DMS 273 (cell line): Measurements from ENCODE around the gene CDH13.

Experiments used
- DNase-seq: peaks from one replicate; lab custom pipeline; 2025; ENCODE audit not compliant: unreplicated experiment; lab: John Stamatoyannopoulos, UW

CDH13 gene

DNA sequence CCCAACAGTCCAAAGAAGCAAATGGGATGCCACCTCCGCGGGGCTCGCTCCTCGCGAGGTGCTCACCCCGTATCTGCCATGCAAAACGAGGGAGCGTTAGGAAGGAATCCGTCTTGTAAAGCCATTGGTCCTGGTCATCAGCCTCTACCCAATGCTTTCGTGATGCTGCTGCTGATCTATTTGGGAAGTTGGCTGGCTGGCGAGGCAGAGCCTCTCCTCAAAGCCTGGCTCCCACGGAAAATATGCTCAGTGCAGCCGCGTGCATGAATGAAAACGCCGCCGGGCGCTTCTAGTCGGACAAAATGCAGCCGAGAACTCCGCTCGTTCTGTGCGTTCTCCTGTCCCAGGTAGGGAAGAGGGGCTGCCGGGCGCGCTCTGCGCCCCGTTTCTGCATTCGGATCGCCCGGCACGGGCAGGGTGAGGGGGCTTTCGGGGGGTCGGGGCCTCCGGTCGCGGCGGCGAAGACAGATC lies at the start of gene CDH13:
TSS of gene CDH13 (plus strand) at position 179 of the 471 bp plus-strand sequence.
- DNase-seq, result peak; percentile 19

DNA sequence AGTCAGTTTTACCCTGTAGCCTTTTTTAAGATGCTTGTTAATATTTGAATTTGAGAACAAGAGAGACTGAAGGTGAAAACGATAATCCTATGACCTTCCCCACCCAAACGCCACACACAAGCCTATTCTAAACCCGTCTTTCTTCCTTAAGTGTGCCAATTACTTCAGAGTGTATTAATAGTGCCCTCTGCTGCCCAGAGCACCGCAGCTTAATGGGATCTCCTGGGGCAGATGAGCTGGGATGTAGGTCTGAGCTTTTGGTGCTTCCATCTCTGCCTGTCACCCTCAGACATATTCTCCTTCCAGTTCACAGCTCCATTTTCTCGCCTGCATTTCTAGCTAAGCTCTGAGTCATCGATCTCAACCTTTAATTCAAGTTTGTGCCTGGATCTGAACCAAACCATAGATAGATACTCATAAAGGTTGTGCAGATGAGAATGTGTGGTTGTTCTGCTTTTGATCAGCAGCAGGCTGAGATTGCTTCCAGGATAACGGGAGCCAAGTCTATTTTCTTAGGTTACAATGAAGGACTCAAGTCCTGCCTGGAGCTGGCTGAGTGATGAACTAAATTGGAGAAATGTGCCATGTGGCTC lies 46.4 kb upstream of the CDH13 start:
- peak; percentile 67 for DNase-seq

DNA sequence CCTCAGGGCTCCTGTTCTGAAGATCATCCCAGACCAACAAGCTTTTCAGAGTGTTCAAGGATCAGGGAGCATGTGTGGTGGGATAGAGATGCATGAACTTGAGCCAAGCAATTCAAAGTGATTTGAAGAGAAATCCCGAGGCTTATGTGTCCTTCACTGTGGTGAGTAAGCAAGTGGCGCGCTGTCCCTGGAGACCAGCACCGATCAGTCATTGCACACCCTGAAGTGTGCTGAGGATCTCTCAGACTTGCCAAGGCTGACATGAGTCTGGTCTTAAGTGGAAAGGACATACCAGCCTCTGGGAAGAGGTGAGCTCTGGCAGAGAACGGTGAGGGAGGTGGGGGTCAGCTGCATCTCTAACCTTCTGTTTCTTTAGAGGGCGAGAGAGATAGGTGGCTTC lies 43.8 kb upstream of the CDH13 start:
- DNase-seq, result no peak

DNA sequence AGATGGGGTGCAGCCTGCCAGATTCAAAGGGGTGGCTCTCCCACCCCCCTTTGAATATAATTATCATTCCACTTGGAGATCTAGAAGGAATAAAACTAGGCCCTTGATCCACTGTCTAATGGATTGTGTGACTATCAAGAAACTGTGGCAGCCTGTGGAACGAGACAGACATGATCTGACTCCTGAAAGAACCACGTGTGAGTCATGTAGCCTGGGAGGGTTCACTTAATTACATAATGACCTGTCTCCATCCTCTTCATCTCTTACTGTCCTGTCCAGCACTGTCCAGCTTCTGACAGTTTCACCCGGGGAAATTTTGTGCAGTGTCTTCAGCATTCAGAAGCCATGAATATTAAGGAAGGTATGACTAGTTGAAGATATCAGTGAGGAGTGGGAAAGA lies 43.3 kb upstream of the CDH13 start:
- no peak for DNase-seq

DNA sequence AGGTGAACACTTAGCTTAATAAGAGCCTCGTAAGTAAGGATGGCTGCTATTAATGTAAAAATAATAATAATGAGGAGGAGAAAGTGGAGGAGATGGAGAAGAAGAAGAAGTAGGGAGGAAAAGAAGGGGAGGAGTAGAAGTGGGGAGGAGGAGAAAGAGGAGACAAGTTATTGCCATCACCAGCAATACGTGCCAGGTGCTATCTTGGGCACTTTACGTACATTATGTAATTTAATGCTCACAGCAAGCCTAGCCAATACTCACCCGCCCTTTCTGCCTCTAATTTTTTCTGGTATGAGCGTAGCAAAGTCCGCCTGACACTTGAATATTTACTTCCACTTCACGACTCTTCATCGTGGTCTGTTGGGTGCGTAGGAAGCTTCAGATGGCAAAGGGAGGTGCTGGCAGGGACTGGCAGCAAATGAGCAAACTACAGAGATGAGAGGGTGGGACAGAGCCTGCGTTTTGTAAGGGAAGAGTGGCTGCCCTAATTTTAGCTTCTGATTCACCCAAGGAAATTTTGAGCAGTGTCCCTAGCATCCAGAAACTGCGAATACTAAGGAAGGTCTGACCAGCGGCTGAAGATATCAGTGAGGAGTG lies 42.1 kb upstream of the CDH13 start:
- DNase-seq, result no peak

DNA sequence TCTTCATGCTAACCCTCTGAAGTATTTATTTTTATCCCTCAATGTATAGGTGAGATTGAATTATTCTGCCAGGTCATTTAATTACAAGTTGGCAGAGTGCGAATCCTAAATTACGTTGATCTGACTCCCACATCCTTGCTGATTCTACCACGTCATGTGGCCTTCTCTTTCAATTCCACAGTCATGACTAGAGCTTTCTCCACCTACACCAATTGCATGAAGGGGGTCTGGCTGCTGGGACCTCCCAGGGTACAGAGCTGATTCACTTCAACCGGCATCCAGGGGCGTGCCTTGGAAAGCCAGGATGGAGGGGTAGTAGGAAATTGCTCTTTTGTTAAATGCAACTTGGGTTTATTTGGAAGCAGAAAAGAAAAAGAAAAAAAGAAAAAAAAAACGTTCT lies 41.1 kb upstream of the CDH13 start:
- no peak for DNase-seq

DNA sequence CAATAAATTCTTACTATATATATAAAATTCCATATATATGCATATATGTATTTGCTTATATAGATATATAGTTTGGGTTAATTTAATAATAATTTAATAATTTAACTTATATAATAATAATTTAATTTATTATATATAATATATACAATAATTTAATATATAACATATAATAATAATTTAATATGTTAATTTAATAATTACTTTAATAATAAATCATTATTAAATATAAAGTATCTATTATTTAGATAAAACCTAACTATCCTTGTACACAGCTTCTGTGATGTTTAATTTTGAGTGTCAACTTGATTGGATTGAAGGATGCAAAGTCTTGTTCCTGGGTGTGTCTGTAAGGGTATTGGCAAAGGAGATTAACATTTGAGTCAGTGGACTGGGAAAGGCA lies 40.6 kb upstream of the CDH13 start:
- no peak for DNase-seq

DNA sequence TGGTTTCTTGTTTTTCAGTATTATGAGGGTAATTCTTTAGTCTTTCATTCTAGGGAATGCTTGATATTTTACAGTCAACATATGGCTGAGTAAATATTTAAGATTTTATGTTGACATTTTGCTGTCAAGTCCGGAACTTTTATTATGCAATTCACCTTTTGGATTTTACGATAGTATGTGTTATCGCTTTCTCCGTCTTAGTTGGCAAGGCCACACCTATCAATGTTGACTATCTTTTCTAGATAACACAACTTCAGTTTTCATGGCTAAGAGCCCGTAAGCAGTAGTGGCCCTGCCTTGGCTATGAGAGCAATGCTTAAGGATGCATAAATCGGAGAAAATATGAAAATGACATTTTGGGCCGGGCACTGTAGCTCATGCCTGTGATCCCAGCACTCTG lies 39.5 kb upstream of the CDH13 start:
- DNase-seq, result no peak

DNA sequence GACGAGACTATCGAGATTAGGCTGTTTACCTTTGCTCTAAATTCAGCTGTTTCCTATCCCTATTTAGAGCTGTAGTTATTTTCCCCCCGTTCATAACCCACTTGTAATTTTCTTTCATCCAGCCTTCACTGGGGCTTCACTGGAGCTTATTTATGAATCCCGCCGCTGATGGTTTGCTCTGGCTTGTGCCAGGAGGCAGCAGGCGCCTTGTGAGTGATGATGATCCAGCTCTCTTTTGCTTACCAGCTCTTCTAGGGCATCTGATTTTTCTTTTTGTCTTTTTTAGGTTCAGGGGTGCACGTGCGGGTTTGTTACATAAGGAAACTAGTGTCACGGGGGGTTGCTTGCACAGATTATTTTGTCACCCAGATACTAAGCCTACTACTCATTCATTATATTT lies 37.4 kb upstream of the CDH13 start:
- DNase-seq, result no peak

DNA sequence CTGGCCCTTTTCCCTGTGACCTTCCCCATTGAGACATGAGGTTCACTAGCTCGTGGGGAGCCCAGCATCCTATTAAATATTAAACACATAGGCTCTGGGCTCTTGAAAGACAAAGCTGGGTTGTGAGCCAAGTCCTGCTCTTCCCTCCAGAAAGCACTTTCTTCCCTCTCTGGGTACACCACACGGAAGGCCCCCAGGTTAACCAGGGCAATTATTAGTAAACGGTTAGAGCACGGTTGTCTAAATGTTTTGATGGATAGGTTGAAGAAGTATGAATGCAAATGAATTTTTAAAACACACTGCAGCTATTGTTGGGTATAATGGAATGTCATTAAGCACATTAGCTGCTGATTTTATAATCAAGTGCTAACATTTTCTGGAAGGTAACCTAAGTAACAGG lies 32.7 kb upstream of the CDH13 start:
- no peak for DNase-seq

DNA sequence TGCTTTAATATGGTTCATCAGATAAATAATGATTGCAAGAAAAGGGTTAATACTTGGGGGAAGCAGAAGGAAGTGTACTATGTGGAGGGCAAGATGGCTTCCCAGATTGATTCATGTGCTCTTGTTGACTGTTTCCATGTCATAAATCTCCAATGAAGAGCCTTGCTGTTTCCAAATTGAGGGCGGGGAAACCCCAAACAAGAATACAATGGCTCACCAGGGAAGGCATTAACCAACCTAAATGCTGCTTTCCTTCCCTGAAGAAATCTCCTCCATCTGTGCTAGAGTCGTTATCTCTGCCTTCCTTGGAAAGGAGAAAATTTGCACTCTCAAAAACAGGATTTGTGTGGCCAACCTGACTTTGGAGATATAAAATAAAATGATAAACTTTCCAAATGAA lies 28.0 kb upstream of the CDH13 start:
- no peak for DNase-seq

DNA sequence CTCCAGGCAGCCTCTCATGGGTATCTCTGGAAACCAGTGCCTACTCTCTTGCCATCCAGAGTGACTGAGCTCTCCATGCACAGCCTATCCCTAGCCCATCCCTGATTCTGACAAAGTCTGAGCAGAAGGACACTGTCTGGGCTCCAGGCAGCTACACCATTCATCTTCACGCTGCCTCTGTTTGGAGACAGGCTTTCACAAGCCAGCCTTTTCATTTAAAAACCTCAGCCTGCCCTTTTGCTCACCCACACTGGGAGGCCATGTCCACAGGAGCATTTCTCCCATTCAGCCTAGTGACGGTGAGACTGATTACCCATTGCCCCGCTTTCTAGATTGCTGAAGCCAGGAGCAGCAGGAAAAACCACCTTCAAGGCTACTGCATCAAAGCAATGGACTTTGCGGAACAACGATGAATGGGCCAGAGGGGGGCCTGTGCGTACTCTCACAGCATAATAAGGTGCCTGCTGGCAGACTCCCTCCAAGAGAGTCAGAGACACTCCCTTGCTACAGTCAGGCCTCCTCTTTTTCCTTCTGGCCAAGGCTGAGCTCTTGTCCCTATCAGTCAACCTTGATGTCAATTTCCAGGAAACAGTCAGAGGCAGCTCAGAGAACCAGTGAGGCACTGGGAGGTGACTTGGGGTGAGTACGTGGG lies 24.7 kb upstream of the CDH13 start:
- DNase-seq, result no peak

DNA sequence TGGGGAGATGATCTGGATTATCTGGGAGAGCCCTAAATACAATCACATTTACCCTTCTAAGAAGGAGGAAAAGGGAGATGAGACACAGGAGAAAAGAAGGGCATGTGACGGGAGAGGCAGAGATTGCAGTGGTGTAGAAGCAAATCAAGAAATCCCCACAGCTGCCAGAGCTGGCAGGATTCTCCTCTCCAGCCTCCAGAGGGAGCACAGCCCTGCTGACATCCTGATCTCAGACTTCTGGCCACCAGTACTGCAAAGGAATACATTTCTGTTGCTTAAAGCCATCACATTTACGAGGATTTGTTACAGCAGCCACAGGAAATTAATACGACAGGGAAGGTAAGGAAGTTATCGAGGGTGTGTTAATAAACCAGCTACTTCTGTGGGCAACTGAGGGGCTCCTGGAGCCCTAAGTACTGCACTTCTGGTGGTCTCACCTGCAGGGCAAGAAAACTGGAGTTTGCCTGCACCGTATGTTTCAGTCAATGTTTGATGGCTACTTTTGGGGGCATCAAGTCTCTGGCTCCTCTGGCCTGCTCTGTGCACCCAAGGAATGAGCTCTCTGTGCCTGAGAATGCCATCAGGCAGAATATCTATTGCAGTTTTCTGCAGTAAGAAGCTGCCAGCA lies 22.9 kb upstream of the CDH13 start:
- DNase-seq, result peak; percentile 52

DNA sequence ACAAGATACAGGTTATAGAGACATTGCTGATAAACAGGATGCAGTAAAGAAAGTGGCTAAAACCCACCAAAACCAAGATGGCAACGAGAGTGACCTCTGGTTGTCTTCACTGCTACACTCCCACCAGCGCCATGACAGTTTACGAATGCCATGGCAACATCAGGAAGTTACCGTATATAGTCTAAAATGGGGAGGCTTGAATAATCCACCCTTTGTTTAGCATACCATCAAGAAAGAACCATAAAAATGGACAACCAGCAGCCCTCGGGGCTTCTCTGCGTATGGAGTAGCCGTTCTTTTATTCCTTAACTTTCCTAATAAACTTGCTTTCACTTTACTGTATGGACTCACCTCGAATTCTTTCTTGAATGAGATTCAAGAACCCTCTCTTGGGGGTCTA lies 21.7 kb upstream of the CDH13 start:
- DNase-seq, result no peak

DNA sequence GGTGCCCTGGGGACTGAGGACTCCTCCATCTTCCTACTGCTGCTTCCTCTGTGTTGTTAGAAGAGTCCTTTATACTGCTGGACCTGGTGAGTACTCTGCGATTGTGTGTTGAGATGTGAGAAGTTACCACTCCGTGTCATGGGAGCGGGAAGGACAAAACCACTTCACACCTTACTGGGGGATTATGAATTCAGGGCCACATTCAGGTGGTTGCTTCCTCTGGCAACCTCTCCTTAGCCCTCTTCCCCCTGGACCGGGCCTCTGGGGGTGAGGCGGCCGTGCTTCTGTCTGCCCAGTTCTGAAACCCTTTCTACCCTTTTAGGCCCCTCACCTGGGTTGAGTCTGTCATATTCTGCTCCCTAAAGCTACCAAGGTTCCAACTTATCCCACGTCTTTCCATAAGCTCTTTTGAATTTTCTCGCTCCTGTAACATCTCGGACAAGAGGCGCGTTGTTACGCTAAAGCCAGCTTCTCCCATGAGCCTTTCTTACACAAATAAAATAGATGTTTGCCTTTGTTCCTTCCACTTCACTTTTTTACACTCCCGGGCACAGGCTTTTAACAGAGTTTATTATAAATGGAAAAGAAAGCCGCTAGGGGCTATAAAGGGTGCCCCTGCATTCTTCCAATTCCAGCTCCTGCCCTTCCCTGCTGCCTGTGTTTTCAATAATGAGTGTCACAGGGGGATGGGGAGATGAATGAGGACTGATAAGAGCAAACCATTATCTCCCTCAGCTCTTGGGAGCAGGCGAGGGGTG lies 20.7 kb upstream of the CDH13 start:
- DNase-seq, result no peak

DNA sequence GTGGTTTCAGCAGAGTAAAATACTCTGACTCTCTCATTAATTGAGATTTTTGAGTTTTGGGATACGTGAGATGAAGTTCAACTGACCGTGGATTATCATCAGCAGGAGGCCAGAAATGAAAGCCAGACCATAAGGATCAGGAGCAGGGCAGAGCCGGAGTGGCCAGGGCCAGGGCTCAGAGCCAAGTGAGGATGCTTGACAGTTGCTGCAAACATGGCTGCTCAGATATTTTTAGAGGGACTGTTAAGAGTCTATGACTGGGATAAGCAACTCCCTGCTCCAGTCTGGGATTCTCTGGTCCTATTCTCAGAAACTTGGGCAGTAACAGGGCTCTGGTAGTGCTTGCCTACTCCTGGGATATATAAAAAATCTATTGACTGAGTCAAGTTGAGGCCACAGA lies 17.6 kb upstream of the CDH13 start:
- no peak for DNase-seq

DNA sequence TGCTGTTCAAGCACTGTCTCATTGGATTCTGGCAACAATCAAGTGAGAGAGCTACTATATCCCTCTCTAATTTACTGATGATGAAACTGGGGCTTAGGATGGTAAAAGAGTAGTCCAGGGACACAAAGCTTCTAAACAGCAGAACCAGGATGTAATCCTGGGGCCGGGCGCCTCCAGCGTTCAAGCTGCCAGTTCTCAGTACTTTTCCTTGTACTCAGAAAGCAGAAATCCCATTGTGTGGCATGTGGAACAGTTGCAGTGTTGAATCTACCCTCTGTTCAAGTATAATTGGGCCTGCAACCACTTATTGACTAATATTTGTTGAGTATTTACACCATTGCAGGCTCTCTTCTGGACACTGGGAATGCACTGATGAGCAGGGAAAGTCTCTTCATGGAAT lies 14.5 kb upstream of the CDH13 start:
- no peak for DNase-seq

DNA sequence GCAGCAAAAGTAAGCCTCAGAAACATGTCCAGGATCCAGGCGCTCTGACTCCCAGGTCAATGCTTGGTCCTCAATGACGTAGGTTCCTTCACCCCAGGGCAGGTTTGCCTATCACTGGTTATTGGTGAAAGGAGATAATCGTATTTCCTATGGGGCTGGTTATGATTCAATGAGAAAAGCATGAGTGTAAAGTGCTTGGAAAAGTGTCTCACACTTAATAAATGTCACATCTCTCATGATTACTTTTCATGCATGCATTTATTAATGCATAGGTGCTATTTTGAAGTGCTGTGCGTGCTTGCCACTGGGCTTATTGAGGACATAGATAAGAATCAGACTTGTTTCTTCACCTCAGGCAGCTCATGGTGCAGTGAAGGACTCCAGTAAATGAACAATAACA lies 10.4 kb upstream of the CDH13 start:
- no peak for DNase-seq

DNA sequence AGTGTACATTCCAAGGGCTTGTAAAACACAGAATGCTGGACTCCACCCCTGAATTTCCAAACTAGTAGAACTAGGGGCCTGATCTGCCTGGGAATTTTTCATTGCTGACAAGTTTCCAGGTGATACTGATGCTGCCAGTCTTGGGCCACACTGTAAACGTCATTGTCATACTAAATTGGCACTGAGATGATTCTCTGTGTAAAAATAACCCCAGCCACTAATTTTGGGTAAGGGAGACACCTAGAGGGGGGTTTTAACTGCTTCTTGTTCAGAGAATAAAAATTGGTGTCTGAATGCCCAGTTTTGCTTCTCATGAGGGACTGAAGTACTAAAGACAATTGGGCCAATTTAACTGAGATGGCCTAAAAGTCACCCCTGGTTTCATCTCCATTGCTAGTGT lies 5.0 kb upstream of the CDH13 start:
- DNase-seq, result peak; percentile 6

DNA sequence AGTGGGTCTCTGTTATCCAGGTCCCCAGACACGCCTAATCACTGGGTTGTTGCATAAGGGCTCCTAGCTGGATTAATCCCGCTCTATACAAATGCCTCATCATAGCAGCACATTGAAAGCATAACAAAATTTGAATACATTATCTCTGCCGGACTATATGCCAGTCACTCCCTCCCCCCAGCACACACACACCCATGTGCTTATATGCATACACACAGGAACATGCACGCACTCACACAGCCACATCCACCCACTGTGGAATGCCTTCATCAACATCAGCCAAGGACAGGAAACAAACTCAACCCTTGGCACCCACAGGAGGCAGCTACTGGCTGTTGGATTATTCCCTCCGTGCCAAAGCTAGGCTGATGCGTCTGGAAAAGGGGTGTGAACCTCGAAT lies 3.5 kb upstream of the CDH13 start:
- DNase-seq, result no peak
